ENCODE results near the gene USP17L30. TPM values are rescaled to one million over a fixed set of nuclear protein-coding genes. Genes with fewer than 3 reads are reported as not detected.
"Not testable (repeated sequence)": the region's sequence is repeated elsewhere in the genome, so short reads cannot be mapped to it uniquely, and the experiment has no call there.

USP17L30 gene
- total and polyA plus RNA-seq, 2 of the 13 experiments (the other 11 are each of a cell fraction or from before 2014, with no cell fraction given) = not detected

DNA sequence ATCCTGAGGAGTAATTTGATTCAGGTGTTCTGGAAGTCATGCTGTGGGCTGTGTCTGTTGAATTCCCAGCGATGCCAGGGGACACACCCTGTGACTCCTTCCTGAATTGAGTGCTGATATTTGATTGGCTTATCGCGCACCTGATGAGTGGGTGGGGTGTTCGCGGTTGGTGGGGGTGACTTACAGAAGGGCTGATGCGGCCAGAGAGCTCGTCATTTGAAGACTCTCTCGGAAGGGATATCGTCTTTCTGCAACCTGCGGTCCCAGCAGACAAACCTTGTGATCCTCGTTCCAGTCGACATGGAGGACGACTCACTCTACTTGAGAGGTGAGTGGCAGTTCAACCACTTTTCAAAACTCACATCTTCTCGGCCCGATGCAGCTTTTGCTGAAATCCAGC lies 28.6 kb upstream of the USP17L30 start, which contains the start of gene USP17L26:
Gene USP17L26 (plus strand): TSS at position 301 of the 400 bp plus-strand sequence. CDS start 0 bp downstream, at position 301.
- H3K9me3 ChIP-seq (ENCODE audit: low read length); BruUV-seq (replicated peaks); ATAC-seq; in situ Hi-C loops (cut with HindIII; ENCODE audit: extremely low pct_ligation_motif_present, low pct_unique_long_range_greater_than_20kb); CTCF ChIA-PET (ENCODE audit: low intra/inter-chr PET ratio, low total read pairs); H3K79me2 ChIP-seq (ENCODE audit: insufficient read depth, low read length); H3K36me3 ChIP-seq (replicated peaks in 1 of 2; ENCODE audit: control insufficient read depth in 1 of 2, insufficient read depth in 2 of 2, low read length in 2 of 2); H3K9ac ChIP-seq (ENCODE audit: insufficient read depth, low read depth, low read length); DNase-seq (ENCODE audit: low spot score); H3K27me3 ChIP-seq (ENCODE audit: control insufficient read depth in 1 of 2, insufficient read depth in 2 of 2, low read length in 2 of 2); H3K4me2 ChIP-seq (ENCODE audit: low read depth, low read length); H4K20me1 ChIP-seq (ENCODE audit: insufficient read depth, low read length); intact Hi-C loops (cut with micrococcal nuclease; ENCODE audit: unreplicated experiment); FAIRE-seq; POLR2A ChIA-PET; H2AFZ ChIP-seq (ENCODE audit: low read length); H3K27ac ChIP-seq (ENCODE audit: extremely low read length, insufficient read depth, low read length); H3K4me3 ChIP-seq (replicated peaks in 1 of 3; ENCODE audit: insufficient read depth in 1 of 3, low read depth in 2 of 3, low read length in 3 of 3); H3K4me1 ChIP-seq (ENCODE audit: insufficient read depth, low read length): not testable (repeated sequence)
- no CpG with 5 or more reads among the region's 15 CpGs for WGBS (ENCODE audit: low lambda C conversion rate)

DNA sequence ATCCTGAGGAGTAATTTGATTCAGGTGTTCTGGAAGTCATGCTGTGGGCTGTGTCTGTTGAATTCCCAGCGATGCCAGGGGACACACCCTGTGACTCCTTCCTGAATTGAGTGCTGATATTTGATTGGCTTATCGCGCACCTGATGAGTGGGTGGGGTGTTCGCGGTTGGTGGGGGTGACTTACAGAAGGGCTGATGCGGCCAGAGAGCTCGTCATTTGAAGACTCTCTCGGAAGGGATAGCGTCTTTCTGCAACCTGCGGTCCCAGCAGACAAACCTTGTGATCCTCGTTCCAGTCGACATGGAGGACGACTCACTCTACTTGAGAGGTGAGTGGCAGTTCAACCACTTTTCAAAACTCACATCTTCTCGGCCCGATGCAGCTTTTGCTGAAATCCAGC lies 23.8 kb upstream of the USP17L30 start, which contains the start of gene USP17L5:
Gene USP17L5 (plus strand): TSS at position 301 of the 400 bp plus-strand sequence. CDS start 0 bp downstream, at position 301.
- H3K27ac ChIP-seq (ENCODE audit: extremely low read length, insufficient read depth, low read length); POLR2A ChIA-PET; H3K36me3 ChIP-seq (replicated peaks in 1 of 2; ENCODE audit: control insufficient read depth in 1 of 2, insufficient read depth in 2 of 2, low read length in 2 of 2); DNase-seq (ENCODE audit: low spot score); ATAC-seq; BruUV-seq (replicated peaks); H2AFZ ChIP-seq (ENCODE audit: low read length); H3K4me3 ChIP-seq (replicated peaks in 1 of 3; ENCODE audit: insufficient read depth in 1 of 3, low read depth in 2 of 3, low read length in 3 of 3); H3K9ac ChIP-seq (ENCODE audit: insufficient read depth, low read depth, low read length); FAIRE-seq; H3K27me3 ChIP-seq (ENCODE audit: control insufficient read depth in 1 of 2, insufficient read depth in 2 of 2, low read length in 2 of 2); H4K20me1 ChIP-seq (ENCODE audit: insufficient read depth, low read length); H3K79me2 ChIP-seq (ENCODE audit: insufficient read depth, low read length); in situ Hi-C loops (cut with HindIII; ENCODE audit: extremely low pct_ligation_motif_present, low pct_unique_long_range_greater_than_20kb); intact Hi-C loops (cut with micrococcal nuclease; ENCODE audit: unreplicated experiment); H3K9me3 ChIP-seq (ENCODE audit: low read length); CTCF ChIA-PET (ENCODE audit: low intra/inter-chr PET ratio, low total read pairs); H3K4me1 ChIP-seq (ENCODE audit: insufficient read depth, low read length); H3K4me2 ChIP-seq (ENCODE audit: low read depth, low read length): not testable (repeated sequence)
- WGBS (ENCODE audit: low lambda C conversion rate) = no CpG with 5 or more reads among the region's 15 CpGs

DNA sequence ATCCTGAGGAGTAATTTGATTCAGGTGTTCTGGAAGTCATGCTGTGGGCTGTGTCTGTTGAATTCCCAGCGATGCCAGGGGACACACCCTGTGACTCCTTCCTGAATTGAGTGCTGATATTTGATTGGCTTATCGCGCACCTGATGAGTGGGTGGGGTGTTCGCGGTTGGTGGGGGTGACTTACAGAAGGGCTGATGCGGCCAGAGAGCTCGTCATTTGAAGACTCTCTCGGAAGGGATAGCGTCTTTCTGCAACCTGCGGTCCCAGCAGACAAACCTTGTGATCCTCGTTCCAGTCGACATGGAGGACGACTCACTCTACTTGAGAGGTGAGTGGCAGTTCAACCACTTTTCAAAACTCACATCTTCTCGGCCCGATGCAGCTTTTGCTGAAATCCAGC lies 19.1 kb upstream of the USP17L30 start, which contains the start of gene USP17L27:
Gene USP17L27 (plus strand): TSS at position 301 of the 400 bp plus-strand sequence. CDS start 0 bp downstream, at position 301.
- in situ Hi-C loops (cut with HindIII; ENCODE audit: extremely low pct_ligation_motif_present, low pct_unique_long_range_greater_than_20kb); H3K27me3 ChIP-seq (ENCODE audit: control insufficient read depth in 1 of 2, insufficient read depth in 2 of 2, low read length in 2 of 2); H3K9ac ChIP-seq (ENCODE audit: insufficient read depth, low read depth, low read length); intact Hi-C loops (cut with micrococcal nuclease; ENCODE audit: unreplicated experiment); H3K4me2 ChIP-seq (ENCODE audit: low read depth, low read length); H3K4me1 ChIP-seq (ENCODE audit: insufficient read depth, low read length); H3K4me3 ChIP-seq (replicated peaks in 1 of 3; ENCODE audit: insufficient read depth in 1 of 3, low read depth in 2 of 3, low read length in 3 of 3); ATAC-seq; H4K20me1 ChIP-seq (ENCODE audit: insufficient read depth, low read length); DNase-seq (ENCODE audit: low spot score); BruUV-seq (replicated peaks); H3K36me3 ChIP-seq (replicated peaks in 1 of 2; ENCODE audit: control insufficient read depth in 1 of 2, insufficient read depth in 2 of 2, low read length in 2 of 2); CTCF ChIA-PET (ENCODE audit: low intra/inter-chr PET ratio, low total read pairs); H2AFZ ChIP-seq (ENCODE audit: low read length); H3K9me3 ChIP-seq (ENCODE audit: low read length); POLR2A ChIA-PET; H3K27ac ChIP-seq (ENCODE audit: extremely low read length, insufficient read depth, low read length); H3K79me2 ChIP-seq (ENCODE audit: insufficient read depth, low read length); FAIRE-seq: not testable (repeated sequence)
- WGBS (ENCODE audit: low lambda C conversion rate) = no CpG with 5 or more reads among the region's 15 CpGs

DNA sequence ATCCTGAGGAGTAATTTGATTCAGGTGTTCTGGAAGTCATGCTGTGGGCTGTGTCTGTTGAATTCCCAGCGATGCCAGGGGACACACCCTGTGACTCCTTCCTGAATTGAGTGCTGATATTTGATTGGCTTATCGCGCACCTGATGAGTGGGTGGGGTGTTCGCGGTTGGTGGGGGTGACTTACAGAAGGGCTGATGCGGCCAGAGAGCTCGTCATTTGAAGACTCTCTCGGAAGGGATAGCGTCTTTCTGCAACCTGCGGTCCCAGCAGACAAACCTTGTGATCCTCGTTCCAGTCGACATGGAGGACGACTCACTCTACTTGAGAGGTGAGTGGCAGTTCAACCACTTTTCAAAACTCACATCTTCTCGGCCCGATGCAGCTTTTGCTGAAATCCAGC lies 14.3 kb upstream of the USP17L30 start, which contains the start of gene USP17L28:
Gene USP17L28 (plus strand): TSS at position 301 of the 400 bp plus-strand sequence. CDS start 0 bp downstream, at position 301.
- in situ Hi-C loops (cut with HindIII; ENCODE audit: extremely low pct_ligation_motif_present, low pct_unique_long_range_greater_than_20kb); FAIRE-seq: not testable (repeated sequence)

More for the DNA sequence above, 14.3 kb upstream of the USP17L30 start, which contains the start of gene USP17L28:
- intact Hi-C loops (cut with micrococcal nuclease; ENCODE audit: unreplicated experiment); POLR2A ChIA-PET; H3K27me3 ChIP-seq (ENCODE audit: control insufficient read depth in 1 of 2, insufficient read depth in 2 of 2, low read length in 2 of 2); H3K9me3 ChIP-seq (ENCODE audit: low read length); H3K9ac ChIP-seq (ENCODE audit: insufficient read depth, low read depth, low read length); H3K4me2 ChIP-seq (ENCODE audit: low read depth, low read length); H3K79me2 ChIP-seq (ENCODE audit: insufficient read depth, low read length); H3K27ac ChIP-seq (ENCODE audit: extremely low read length, insufficient read depth, low read length); H4K20me1 ChIP-seq (ENCODE audit: insufficient read depth, low read length); ATAC-seq; CTCF ChIA-PET (ENCODE audit: low intra/inter-chr PET ratio, low total read pairs); DNase-seq (ENCODE audit: low spot score); BruUV-seq (replicated peaks); H2AFZ ChIP-seq (ENCODE audit: low read length); H3K36me3 ChIP-seq (replicated peaks in 1 of 2; ENCODE audit: control insufficient read depth in 1 of 2, insufficient read depth in 2 of 2, low read length in 2 of 2); H3K4me1 ChIP-seq (ENCODE audit: insufficient read depth, low read length); H3K4me3 ChIP-seq (replicated peaks in 1 of 3; ENCODE audit: insufficient read depth in 1 of 3, low read depth in 2 of 3, low read length in 3 of 3): not testable (repeated sequence)
- WGBS (ENCODE audit: low lambda C conversion rate) = no CpG with 5 or more reads among the region's 15 CpGs

Measured in HepG2 (cell line).